GM12878 (cell line): ENCODE results near the gene WDR86. TPM values are rescaled to one million over a fixed set of nuclear protein-coding genes. Genes with fewer than 3 reads are reported as not detected.
A peak's percentile ranks its signal among the peaks of the same experiment; 100 is the strongest.

Source experiments
- BACH1 ChIP-seq: fragments of 450-650 bp; IDR thresholded peaks from 2 replicates; pipeline ENCODE4 v1.6.1; 2017; ENCODE audit warnings: mild to moderate bottlenecking, borderline replicate concordance
- FOXK2 ChIP-seq: fragments of 450-650 bp; IDR thresholded peaks from 2 replicates; pipeline ENCODE4 v1.6.1; 2017; ENCODE audit warnings: mild to moderate bottlenecking, moderate library complexity
- FOXM1 ChIP-seq: IDR thresholded peaks from 2 replicates; pipeline ENCODE4 v1.6.1; 2012; ENCODE audit warnings: low read depth, mild to moderate bottlenecking, inconsistent platforms, low read length, moderate library complexity
- HCFC1 ChIP-seq: fragments of 150-350 bp; IDR thresholded peaks from 2 replicates; pipeline ENCODE4 v1.6.1; 2014; ENCODE audit warnings: low read length
- LARP7 ChIP-seq: fragments of 450-650 bp; IDR thresholded peaks from 2 replicates; pipeline ENCODE4 v1.6.1; 2017; ENCODE audit warnings: mild to moderate bottlenecking
- NFIC ChIP-seq: IDR thresholded peaks from 2 replicates; pipeline ENCODE4 v1.6.1; 2012; ENCODE audit warnings: low read depth, mild to moderate bottlenecking, inconsistent platforms, low read length, moderate library complexity
- NFXL1 ChIP-seq: fragments of 450-650 bp; IDR thresholded peaks from 2 replicates; pipeline ENCODE4 v1.6.1; 2017; ENCODE audit warnings: antibody characterized with exemption, mild to moderate bottlenecking, borderline replicate concordance
- NRF1 ChIP-seq: conservative IDR thresholded peaks from 2 replicates; pipeline ENCODE4 v1.6.1; 2011; ENCODE audit warnings: mild to moderate bottlenecking, low read depth, low read length, improper control_type of control experiment
- POLR2AphosphoS5 ChIP-seq: IDR thresholded peaks from 2 replicates; pipeline ENCODE4 v1.6.1; 2011; ENCODE audit warnings: mild to moderate bottlenecking, low read length, inconsistent platforms
- RAD51 ChIP-seq: fragments of 450-650 bp; IDR thresholded peaks from 2 replicates; pipeline ENCODE4 v1.6.1; 2016; ENCODE audit warnings: moderate library complexity, mild to moderate bottlenecking, inconsistent platforms
- RB1 ChIP-seq: fragments of 450-650 bp; formaldehyde crosslinking; IDR thresholded peaks from 2 replicates; pipeline ENCODE4 v1.6.1; 2017; ENCODE audit warnings: mild to moderate bottlenecking, borderline replicate concordance
- RFX5 ChIP-seq: IDR thresholded peaks from 2 replicates; pipeline ENCODE4 v1.6.1; 2011; ENCODE audit warnings: low read depth, low read length, improper control_type of control experiment
- RUNX3 ChIP-seq: IDR thresholded peaks from 2 replicates; pipeline ENCODE4 v1.6.1; 2012; ENCODE audit warnings: low read length, inconsistent platforms
- SIX5 ChIP-seq: IDR thresholded peaks from 2 replicates; pipeline ENCODE4 v1.6.1; 2011; ENCODE audit warnings: mild to moderate bottlenecking, low read depth, low read length, moderate library complexity; ENCODE audit not compliant: severe bottlenecking
- TCF7 ChIP-seq: IDR thresholded peaks from 2 replicates; pipeline ENCODE4 v1.6.1; 2014; ENCODE audit warnings: antibody characterized with exemption, borderline replicate concordance
- polyA plus RNA-seq, 11 experiments: library from polyadenylated mRNA; depleted of rRNA in 4 of 11; unstranded in 6 of 11; stranded (reverse) in 5 of 11; fragments of >200 nt; fragmentation: Nextera tagmentation in 4 of 11; fragmentation: Illumina TruSeq in 1 of 11; extraction: Ambion mirVana in 4 of 11; extraction: Trizol in 1 of 11; gene quantifications; 1 replicate in 1 of 11; 2 replicates in 10 of 11; pipeline versions ENCODE4 v1.2.1 to v1.2.3, GENCODE V29; 2011 to 2016; ENCODE audit warnings: inconsistent platforms in 2 of 11, missing spikeins in 2 of 11, low read depth in 1 of 11
- total RNA-seq, 4 experiments: library from RNA; depleted of rRNA in 3 of 4; stranded (reverse); fragments of >200 nt in 3 of 4; fragmentation: Illumina TruSeq in 1 of 4; extraction: Trizol in 1 of 4; gene quantifications; 2 replicates each; pipeline versions ENCODE4 v1.2.1 to v1.2.3, GENCODE V29; 2013 to 2021
- TF ChIP-seq, protein P1 (sequence below): IDR thresholded peaks from 2 replicates; pipeline ENCODE4 v1.6.1; 2012; ENCODE audit warnings: mild to moderate bottlenecking, low read depth, low read length
- TF ChIP-seq, protein P2 (sequence below), 3 experiments: IDR thresholded peaks in 2 of 3; conservative IDR thresholded peaks in 1 of 3; 2 replicates each; pipeline ENCODE4 v1.5.1; 2011; ENCODE audit warnings: low read depth in 3 of 3, low read length in 3 of 3, mild to moderate bottlenecking in 3 of 3, control low read depth in 2 of 3, moderate library complexity in 2 of 3, inconsistent platforms in 1 of 3, mixed read lengths in 1 of 3; ENCODE audit not compliant: control insufficient read depth in 2 of 3, insufficient read depth in 1 of 3; ENCODE audit errors: extremely low read depth in 1 of 3
- TF ChIP-seq, protein P3 (sequence below): IDR thresholded peaks from 2 replicates; pipeline ENCODE4 v1.6.1; 2012; ENCODE audit warnings: low read length, inconsistent platforms
- TF ChIP-seq, protein P4 (sequence below): fragments of 450-650 bp; conservative IDR thresholded peaks from 2 replicates; pipeline ENCODE4 v1.6.1; 2017; ENCODE audit warnings: mild to moderate bottlenecking, moderate library complexity

The WDR86 gene
- total and polyA plus RNA-seq, 10 of the 15 experiments (the other 5 are each of a cell fraction or from before 2014, with no cell fraction given), result 0.05 to 0.19 (median 0.15) TPM; not detected in 7

DNA sequence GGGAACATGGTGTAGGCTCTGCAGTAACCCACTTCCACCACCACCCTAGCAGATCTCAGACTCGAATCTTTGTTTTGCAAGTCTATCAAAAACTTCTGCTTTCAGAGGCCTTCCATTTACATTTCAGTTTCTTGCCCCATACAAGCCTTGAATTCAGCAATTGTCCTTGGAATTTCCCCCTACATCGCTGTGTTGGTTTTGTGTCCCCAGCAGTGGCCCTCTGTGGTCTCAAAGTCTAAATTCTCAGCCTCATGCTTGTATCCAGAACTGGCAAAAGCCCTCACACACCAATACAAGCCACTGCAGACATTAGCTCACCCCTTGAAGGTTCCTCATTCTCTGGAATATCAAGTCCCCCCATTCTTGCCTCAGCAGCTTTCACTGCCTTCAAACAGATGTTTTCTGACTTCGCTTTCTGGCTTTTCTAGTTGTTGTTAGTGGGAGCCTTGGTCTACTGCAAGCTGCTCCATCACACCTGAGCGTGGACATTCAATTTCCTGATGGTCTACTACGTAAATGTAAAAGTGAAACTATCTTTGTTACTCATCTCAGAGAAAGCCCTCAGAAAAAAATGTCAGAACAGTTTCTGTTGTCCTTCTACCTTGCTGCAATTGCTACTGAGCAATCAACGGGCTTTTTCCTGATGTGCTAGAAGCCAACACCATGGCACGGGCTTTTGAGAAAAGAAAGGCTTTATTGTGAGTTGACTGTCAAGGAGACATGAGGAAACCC, 70.0 kb downstream of the WDR86 start (continued):
- TF ChIP-seq, protein P1, sequence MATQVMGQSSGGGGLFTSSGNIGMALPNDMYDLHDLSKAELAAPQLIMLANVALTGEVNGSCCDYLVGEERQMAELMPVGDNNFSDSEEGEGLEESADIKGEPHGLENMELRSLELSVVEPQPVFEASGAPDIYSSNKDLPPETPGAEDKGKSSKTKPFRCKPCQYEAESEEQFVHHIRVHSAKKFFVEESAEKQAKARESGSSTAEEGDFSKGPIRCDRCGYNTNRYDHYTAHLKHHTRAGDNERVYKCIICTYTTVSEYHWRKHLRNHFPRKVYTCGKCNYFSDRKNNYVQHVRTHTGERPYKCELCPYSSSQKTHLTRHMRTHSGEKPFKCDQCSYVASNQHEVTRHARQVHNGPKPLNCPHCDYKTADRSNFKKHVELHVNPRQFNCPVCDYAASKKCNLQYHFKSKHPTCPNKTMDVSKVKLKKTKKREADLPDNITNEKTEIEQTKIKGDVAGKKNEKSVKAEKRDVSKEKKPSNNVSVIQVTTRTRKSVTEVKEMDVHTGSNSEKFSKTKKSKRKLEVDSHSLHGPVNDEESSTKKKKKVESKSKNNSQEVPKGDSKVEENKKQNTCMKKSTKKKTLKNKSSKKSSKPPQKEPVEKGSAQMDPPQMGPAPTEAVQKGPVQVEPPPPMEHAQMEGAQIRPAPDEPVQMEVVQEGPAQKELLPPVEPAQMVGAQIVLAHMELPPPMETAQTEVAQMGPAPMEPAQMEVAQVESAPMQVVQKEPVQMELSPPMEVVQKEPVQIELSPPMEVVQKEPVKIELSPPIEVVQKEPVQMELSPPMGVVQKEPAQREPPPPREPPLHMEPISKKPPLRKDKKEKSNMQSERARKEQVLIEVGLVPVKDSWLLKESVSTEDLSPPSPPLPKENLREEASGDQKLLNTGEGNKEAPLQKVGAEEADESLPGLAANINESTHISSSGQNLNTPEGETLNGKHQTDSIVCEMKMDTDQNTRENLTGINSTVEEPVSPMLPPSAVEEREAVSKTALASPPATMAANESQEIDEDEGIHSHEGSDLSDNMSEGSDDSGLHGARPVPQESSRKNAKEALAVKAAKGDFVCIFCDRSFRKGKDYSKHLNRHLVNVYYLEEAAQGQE, result no peak
- TF ChIP-seq RFX5, result no peak
- TF ChIP-seq FOXM1, result no peak
- TF ChIP-seq, protein P2, sequence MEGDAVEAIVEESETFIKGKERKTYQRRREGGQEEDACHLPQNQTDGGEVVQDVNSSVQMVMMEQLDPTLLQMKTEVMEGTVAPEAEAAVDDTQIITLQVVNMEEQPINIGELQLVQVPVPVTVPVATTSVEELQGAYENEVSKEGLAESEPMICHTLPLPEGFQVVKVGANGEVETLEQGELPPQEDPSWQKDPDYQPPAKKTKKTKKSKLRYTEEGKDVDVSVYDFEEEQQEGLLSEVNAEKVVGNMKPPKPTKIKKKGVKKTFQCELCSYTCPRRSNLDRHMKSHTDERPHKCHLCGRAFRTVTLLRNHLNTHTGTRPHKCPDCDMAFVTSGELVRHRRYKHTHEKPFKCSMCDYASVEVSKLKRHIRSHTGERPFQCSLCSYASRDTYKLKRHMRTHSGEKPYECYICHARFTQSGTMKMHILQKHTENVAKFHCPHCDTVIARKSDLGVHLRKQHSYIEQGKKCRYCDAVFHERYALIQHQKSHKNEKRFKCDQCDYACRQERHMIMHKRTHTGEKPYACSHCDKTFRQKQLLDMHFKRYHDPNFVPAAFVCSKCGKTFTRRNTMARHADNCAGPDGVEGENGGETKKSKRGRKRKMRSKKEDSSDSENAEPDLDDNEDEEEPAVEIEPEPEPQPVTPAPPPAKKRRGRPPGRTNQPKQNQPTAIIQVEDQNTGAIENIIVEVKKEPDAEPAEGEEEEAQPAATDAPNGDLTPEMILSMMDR (IDR thresholded peaks at IDR 0.05 in 2 of 3, conservative IDR thresholded peaks at IDR 0.05 in 1 of 3; ENCODE audit: control insufficient read depth in 2 of 3, extremely low read depth in 1 of 3, insufficient read depth in 1 of 3, low read depth in 3 of 3, low read length in 3 of 3), result peak in 2 of 3 experiments; percentile 4 to 16; a peak in 2 of 6 replicates
- TF ChIP-seq, protein P3, sequence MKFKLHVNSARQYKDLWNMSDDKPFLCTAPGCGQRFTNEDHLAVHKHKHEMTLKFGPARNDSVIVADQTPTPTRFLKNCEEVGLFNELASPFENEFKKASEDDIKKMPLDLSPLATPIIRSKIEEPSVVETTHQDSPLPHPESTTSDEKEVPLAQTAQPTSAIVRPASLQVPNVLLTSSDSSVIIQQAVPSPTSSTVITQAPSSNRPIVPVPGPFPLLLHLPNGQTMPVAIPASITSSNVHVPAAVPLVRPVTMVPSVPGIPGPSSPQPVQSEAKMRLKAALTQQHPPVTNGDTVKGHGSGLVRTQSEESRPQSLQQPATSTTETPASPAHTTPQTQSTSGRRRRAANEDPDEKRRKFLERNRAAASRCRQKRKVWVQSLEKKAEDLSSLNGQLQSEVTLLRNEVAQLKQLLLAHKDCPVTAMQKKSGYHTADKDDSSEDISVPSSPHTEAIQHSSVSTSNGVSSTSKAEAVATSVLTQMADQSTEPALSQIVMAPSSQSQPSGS, result no peak
- no peak for TF ChIP-seq RAD51
- no peak for TF ChIP-seq NFXL1
- TF ChIP-seq, protein P4, sequence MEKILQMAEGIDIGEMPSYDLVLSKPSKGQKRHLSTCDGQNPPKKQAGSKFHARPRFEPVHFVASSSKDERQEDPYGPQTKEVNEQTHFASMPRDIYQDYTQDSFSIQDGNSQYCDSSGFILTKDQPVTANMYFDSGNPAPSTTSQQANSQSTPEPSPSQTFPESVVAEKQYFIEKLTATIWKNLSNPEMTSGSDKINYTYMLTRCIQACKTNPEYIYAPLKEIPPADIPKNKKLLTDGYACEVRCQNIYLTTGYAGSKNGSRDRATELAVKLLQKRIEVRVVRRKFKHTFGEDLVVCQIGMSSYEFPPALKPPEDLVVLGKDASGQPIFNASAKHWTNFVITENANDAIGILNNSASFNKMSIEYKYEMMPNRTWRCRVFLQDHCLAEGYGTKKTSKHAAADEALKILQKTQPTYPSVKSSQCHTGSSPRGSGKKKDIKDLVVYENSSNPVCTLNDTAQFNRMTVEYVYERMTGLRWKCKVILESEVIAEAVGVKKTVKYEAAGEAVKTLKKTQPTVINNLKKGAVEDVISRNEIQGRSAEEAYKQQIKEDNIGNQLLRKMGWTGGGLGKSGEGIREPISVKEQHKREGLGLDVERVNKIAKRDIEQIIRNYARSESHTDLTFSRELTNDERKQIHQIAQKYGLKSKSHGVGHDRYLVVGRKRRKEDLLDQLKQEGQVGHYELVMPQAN, result no peak
- no peak for TF ChIP-seq POLR2AphosphoS5
- TF ChIP-seq FOXK2, result no peak
- TF ChIP-seq BACH1, result no peak
- TF ChIP-seq TCF7, result no peak
- no peak for TF ChIP-seq LARP7
- no peak for TF ChIP-seq RUNX3
- TF ChIP-seq RB1, result no peak
- TF ChIP-seq HCFC1, result no peak
- no peak for TF ChIP-seq SIX5
- no peak for TF ChIP-seq NRF1
- TF ChIP-seq NFIC, result peak; percentile 20; the same call in 1 of the 2 replicates
